AG04450 (cell line): ENCODE measurements around the gene HSPB6. TPM values are rescaled to one million over a fixed set of nuclear protein-coding genes. Genes with fewer than 3 reads are reported as not detected.

Experiments used
- CTCF ChIA-PET: fragments of 300-600, 350-600 bp; formaldehyde crosslinking; extraction: SDS; loops from one replicate; lab custom pipeline; 2022; ENCODE audit warnings: antibody characterized with exemption, inconsistent platforms; lab: Charles Lee
- POLR2A ChIA-PET: fragments of 350-600 bp; formaldehyde crosslinking; extraction: SDS; loops from one replicate; lab custom pipeline; 2021; ENCODE audit warnings: antibody characterized with exemption, inconsistent platforms; lab: Yijun Ruan, JAX
- DNase-seq: peaks from one replicate; pipeline ENCODE4 v3.0.0-alpha.2; 2011; ENCODE audit warnings: low read depth, low spot score
- H3K27ac ChIP-seq: one replicate; pipeline ENCODE4 v1.5.1; 2012; ENCODE audit warnings: low read depth, low read length, control low read depth
- H3K27me3 ChIP-seq: one replicate; pipeline ENCODE4 v1.6.0; 2012; ENCODE audit warnings: low read length; ENCODE audit not compliant: control insufficient read depth, insufficient read depth
- H3K4me3 ChIP-seq: 2 replicates; pipeline ENCODE4 v1.5.1; 2011; ENCODE audit warnings: mild to moderate bottlenecking, low read depth, low read length, control low read depth
- H3K9me3 ChIP-seq: 2 replicates; pipeline ENCODE4 v1.5.1; 2012; ENCODE audit warnings: low read length; ENCODE audit not compliant: control insufficient read depth, insufficient read depth
- polyA plus RNA-seq: library from polyadenylated mRNA; depleted of rRNA; stranded (reverse); fragments of >200 nt; gene quantifications from 2 replicates; pipeline ENCODE4 v1.2.3, GENCODE V29; 2011
- TF ChIP-seq, protein P1 (sequence below): IDR thresholded peaks from 2 replicates; pipeline ENCODE4 v1.5.1; 2011; ENCODE audit warnings: low read depth, low read length, control low read depth, inconsistent platforms

Gene HSPB6
- polyA plus RNA-seq, 1 experiment = 31.7 TPM

DNA sequence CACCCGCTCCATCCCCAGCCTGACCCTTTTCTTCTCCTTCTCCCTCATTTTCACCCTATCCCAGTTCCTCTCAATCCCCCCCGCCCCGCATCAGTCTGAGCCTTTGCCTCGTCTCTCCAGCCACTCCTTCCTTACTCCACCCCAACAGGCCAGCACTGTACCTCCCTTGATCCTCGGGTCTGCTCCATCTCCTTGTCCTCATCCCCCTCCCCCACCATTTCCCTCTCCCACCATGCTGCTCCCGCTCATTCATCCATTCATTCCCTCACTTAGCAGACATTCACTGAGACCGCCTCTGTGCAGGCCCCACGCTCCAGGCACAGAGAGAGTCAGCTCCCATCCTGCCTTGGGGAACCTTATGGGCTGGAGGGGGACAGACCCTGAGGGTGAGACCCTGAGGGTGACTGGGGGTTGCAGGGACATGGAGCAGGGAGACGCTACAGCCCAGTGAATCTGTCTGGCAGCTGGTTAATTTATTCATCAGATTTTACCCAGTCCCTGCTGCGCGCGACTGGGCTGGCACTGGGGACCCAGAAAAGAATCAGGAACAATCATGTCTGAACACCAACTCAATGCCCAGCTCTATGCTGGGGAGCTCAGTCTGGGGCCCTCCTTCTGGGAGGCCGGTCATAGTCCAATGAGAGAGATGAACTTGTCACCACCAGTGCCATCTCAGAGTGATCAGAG is 19.4 kb upstream of the HSPB6 start:
- no peak for DNase-seq
- Histone ChIP-seq H3K9me3 (no peaks in the 10 kb centered on the region), H3K4me3 (peak overlapping the region; percentile 72), H3K27ac (no peak overlapping the region), H3K27me3 (no peaks in the 10 kb centered on the region)
- CTCF ChIA-PET = no interaction called here
- POLR2A ChIA-PET = no interaction called here
- TF ChIP-seq, protein P1, sequence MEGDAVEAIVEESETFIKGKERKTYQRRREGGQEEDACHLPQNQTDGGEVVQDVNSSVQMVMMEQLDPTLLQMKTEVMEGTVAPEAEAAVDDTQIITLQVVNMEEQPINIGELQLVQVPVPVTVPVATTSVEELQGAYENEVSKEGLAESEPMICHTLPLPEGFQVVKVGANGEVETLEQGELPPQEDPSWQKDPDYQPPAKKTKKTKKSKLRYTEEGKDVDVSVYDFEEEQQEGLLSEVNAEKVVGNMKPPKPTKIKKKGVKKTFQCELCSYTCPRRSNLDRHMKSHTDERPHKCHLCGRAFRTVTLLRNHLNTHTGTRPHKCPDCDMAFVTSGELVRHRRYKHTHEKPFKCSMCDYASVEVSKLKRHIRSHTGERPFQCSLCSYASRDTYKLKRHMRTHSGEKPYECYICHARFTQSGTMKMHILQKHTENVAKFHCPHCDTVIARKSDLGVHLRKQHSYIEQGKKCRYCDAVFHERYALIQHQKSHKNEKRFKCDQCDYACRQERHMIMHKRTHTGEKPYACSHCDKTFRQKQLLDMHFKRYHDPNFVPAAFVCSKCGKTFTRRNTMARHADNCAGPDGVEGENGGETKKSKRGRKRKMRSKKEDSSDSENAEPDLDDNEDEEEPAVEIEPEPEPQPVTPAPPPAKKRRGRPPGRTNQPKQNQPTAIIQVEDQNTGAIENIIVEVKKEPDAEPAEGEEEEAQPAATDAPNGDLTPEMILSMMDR = no peak

DNA sequence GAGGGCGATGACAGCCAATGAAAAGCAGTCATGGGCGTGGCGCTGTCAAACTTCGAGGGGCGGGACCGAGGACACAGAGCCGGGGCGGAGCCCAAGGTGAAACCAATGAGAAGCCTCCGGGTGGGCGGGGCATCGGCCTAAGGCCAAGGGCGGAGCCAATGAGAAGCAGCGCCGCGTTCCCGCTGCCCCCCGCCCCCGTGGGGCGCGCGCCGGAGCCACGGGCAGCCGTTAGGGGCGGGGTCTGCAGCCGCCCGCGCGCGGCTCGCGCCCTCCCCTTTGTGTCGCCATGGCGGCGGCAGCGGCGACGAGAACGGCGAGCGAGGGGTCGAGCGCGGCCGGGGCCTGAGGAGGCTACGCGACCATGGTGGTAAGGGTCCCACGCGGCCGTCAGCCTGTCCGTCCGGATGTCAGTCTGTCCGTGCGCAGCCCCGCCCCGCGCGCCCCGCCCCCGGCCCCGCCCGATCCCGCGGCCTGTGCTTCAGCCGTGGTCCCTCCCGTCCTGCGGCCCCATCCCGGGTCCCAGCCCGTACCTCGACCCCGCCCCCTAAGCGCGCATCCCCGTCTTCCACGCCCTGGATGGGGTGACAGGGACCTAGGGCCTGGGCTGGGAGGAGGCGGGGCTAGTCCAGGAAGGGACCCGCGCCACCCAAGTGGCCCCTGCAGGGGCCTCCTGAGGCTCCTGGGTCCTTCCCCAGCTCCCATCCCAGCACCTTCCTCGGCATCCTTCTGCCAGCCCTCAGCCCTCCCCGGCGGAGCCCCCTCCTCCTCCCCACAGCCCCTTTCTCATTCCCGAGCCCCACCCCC is 18.7 kb upstream of the HSPB6 start, which contains the start of gene ARHGAP33:
ARHGAP33 (plus strand) TSS at position 267 of the 804 bp plus-strand sequence; CDS start at position 362, 95 bp downstream.
- H3K27me3 ChIP-seq = no peaks in the 10 kb centered on the region
- H3K9me3 ChIP-seq = no peaks in the 10 kb centered on the region
- H3K4me3 ChIP-seq = peak within 1 kb of the TSS; percentile 72
- ChIA-PET POLR2A (no interaction called here), CTCF (no interaction called here)
- H3K27ac ChIP-seq = no peak within 1 kb of the TSS
- DNase-seq = peak; percentile 78
- TF ChIP-seq, protein P1 = no peak

DNA sequence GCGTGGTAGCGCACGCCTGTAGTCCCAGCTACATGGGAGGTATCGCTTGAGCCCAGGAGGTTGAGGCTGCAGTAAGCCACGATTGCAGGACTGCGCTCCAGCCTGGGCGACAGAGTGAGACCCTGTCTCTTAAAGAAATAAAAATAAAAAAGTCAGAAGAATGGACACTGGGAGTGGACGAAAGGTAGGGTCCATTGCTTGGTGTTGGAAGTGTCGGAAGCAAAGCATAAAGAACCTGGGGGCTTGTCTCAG is 18.1 kb upstream of the HSPB6 start:
- ChIA-PET POLR2A (no interaction called here), CTCF (no interaction called here)
- DNase-seq = no peak
- no peaks in the 10 kb centered on the region for H3K27me3 ChIP-seq
- H3K4me3 ChIP-seq = peak overlapping the region; percentile 43
- TF ChIP-seq, protein P1 = no peak
- H3K27ac ChIP-seq = no peak overlapping the region
- H3K9me3 ChIP-seq = no peaks in the 10 kb centered on the region

DNA sequence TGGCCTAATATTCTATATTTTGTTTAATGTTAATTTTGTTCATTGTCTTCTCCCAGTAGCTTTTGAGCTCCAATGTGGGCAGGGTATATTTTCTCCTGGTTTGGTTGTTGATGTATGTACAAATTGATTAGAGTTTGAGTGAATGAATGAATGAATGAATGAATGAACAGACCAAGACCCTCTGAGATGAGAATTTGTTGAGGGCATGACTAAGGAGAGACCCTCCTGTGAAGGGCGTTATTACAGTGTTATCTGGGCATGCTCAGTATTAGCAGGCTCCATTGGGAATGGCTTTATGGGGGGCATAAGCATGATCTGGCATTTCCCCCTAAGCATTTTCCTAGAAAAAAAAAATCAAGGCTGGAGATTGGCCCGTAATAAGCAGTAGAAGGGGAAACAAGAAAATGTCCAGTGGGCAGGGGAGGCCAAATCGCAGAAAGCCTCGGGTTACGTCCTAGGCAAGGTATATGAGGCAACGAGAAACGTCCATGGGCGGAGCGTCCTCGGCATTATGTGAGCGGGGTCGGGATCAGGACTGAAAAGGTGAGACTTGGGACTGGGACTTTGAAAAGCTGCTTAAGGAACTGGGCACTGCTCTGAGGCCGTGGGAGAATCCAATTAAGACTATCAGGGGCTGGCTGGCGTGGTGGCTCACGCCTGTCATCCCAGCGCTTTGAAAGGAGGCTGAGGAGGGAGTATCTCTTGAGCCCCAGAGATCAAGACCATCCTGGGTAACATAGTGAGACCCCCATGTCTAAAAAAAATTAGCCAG is 17.6 kb upstream of the HSPB6 start:
- POLR2A ChIA-PET = no interaction called here
- H3K4me3 ChIP-seq = peak overlapping the region; percentile 43

More for the DNA sequence above, 17.6 kb upstream of the HSPB6 start:
- CTCF ChIA-PET = no interaction called here
- Histone ChIP-seq H3K27me3 (no peaks in the 10 kb centered on the region), H3K9me3 (no peaks in the 10 kb centered on the region), H3K27ac (no peak overlapping the region)
- no peak for DNase-seq
- TF ChIP-seq, protein P1 = no peak
